IMR-90 (cell line): ENCODE measurements around the gene ABCG4. TPM values are rescaled to one million over a fixed set of nuclear protein-coding genes. Genes with fewer than 3 reads are reported as not detected.
A peak's percentile ranks its signal among the peaks of the same experiment; 100 is the strongest.

Source experiments
- ATAC-seq: fragments of 200-7000 bp; cut with Tn5 transposase; 2 replicates; pipeline ENCODE4 v1.9.1; 2020; ENCODE audit warnings: low read depth, mild to moderate bottlenecking, moderate library complexity
- BruUV-seq: library from RNA; stranded (reverse); fragments of 400-500 nt; replicated peaks from 2 replicates; lab custom pipeline; 2021; lab: Mats Ljungman, UMichigan
- CTCF ChIA-PET: fragments of 300-600 bp; formaldehyde crosslinking; extraction: SDS; loops from one replicate; lab custom pipeline; 2021; ENCODE audit warnings: antibody characterized with exemption; lab: Yijun Ruan, JAX
- POLR2A ChIA-PET: fragments of 300-600 bp; sonication (Branson Sonifier 250); formaldehyde crosslinking; loops from one replicate; lab custom pipeline; 2022; ENCODE audit warnings: antibody characterized with exemption; ENCODE audit not compliant: unreplicated experiment; lab: Charles Lee
- DNase-seq: peaks from one replicate; pipeline ENCODE4 v3.0.0; 2013
- H2AFZ ChIP-seq: replicated peaks from 2 replicates; pipeline ENCODE3; 2013; ENCODE audit warnings: low read length, mild to moderate bottlenecking; ENCODE audit not compliant: poor library complexity
- H2AK5ac ChIP-seq: 2 replicates; pipeline ENCODE4 v1.6.1; 2013; ENCODE audit warnings: low read depth, low read length, inconsistent platforms
- H2AK9ac ChIP-seq: replicated peaks from 2 replicates; pipeline ENCODE3; 2013; ENCODE audit warnings: mild to moderate bottlenecking, low read depth, low read length, moderate library complexity; ENCODE audit not compliant: poor library complexity
- H2BK120ac ChIP-seq: 2 replicates; pipeline ENCODE4 v1.6.1; 2013; ENCODE audit warnings: low read depth, low read length, inconsistent platforms
- H2BK15ac ChIP-seq: 3 replicates; pipeline ENCODE4 v1.6.1; 2013; ENCODE audit warnings: low read depth, low read length, inconsistent platforms
- H2BK20ac ChIP-seq: 2 replicates; pipeline ENCODE4 v1.6.1; 2013; ENCODE audit warnings: low read depth, mild to moderate bottlenecking, inconsistent platforms, low read length, moderate library complexity
- H2BK5ac ChIP-seq: 2 replicates; pipeline ENCODE4 v1.6.1; 2013; ENCODE audit warnings: mild to moderate bottlenecking, low read depth, low read length, inconsistent platforms; ENCODE audit not compliant: poor library complexity, severe bottlenecking
- H3K14ac ChIP-seq: replicated peaks from 2 replicates; pipeline ENCODE4 v1.6.1; 2013; ENCODE audit warnings: low read depth, low read length, inconsistent platforms
- H3K18ac ChIP-seq: 2 replicates; pipeline ENCODE4 v1.6.1; 2013; ENCODE audit warnings: low read depth, low read length, control low read depth
- H3K23ac ChIP-seq: 2 replicates; pipeline ENCODE4 v1.6.1; 2013; ENCODE audit warnings: low read depth, low read length, inconsistent platforms
- H3K27ac ChIP-seq: 2 replicates; pipeline ENCODE4 v1.5.1; 2013; ENCODE audit warnings: mild to moderate bottlenecking, control low read depth, low read length; ENCODE audit not compliant: insufficient read depth
- H3K27me3 ChIP-seq: 2 replicates; pipeline ENCODE4 v1.6.1; 2013; ENCODE audit warnings: low read length; ENCODE audit not compliant: control insufficient read depth, insufficient read depth
- H3K36me3 ChIP-seq: 2 replicates; pipeline ENCODE4 v1.6.1; 2013; ENCODE audit warnings: low read length, mixed read lengths; ENCODE audit not compliant: control insufficient read depth, insufficient read depth
- H3K4ac ChIP-seq: 2 replicates; pipeline ENCODE4 v1.6.1; 2013; ENCODE audit warnings: low read depth, low read length, inconsistent platforms
- H3K4me1 ChIP-seq: 2 replicates; pipeline ENCODE4 v1.6.1; 2013; ENCODE audit warnings: low read length, mixed read lengths; ENCODE audit not compliant: control insufficient read depth, insufficient read depth
- H3K4me2 ChIP-seq: 2 replicates; pipeline ENCODE4 v1.6.1; 2013; ENCODE audit warnings: low read depth, mild to moderate bottlenecking, control low read depth, low read length, moderate library complexity
- H3K4me3 ChIP-seq: 2 replicates; pipeline ENCODE4 v1.5.1; 2013; ENCODE audit warnings: low read depth, mild to moderate bottlenecking, control low read depth, low read length, moderate library complexity; ENCODE audit not compliant: insufficient read depth
- H3K56ac ChIP-seq: 2 replicates; pipeline ENCODE4 v1.6.1; 2013; ENCODE audit warnings: low read length, inconsistent platforms; ENCODE audit not compliant: insufficient read depth; ENCODE audit errors: extremely low read depth
- H3K79me1 ChIP-seq, 2 experiments: 2 replicates each; pipeline ENCODE4 v1.6.1; 2013; ENCODE audit warnings: low read length in 2 of 2, inconsistent platforms in 1 of 2, low read depth in 1 of 2
- H3K9ac ChIP-seq: 2 replicates; pipeline ENCODE4 v1.6.1; 2013; ENCODE audit warnings: low read depth, low read length, control low read depth
- H3K9me1 ChIP-seq: 2 replicates; pipeline ENCODE4 v1.6.1; 2013; ENCODE audit warnings: low read length, inconsistent platforms; ENCODE audit not compliant: insufficient read depth
- H3K9me3 ChIP-seq: 2 replicates; pipeline ENCODE4 v1.6.1; 2013; ENCODE audit warnings: low read length; ENCODE audit not compliant: control insufficient read depth, insufficient read depth
- H4K20me1 ChIP-seq: 2 replicates; pipeline ENCODE4 v1.6.1; 2013; ENCODE audit warnings: low read length, inconsistent platforms; ENCODE audit not compliant: insufficient read depth
- H4K5ac ChIP-seq: 2 replicates; pipeline ENCODE4 v1.6.1; 2013; ENCODE audit warnings: mild to moderate bottlenecking, low read depth, low read length, control low read depth
- H4K8ac ChIP-seq, 2 experiments: 2 replicates each; pipeline ENCODE4 v1.6.1; 2013; ENCODE audit warnings: low read depth in 2 of 2, low read length in 2 of 2, control low read depth in 1 of 2, inconsistent platforms in 1 of 2
- H4K91ac ChIP-seq: 2 replicates; pipeline ENCODE4 v1.6.1; 2013; ENCODE audit warnings: low read depth, low read length, inconsistent platforms; ENCODE audit not compliant: insufficient read depth
- BHLHE40 ChIP-seq: fragments of 150-350 bp; IDR thresholded peaks from 2 replicates; pipeline ENCODE4 v1.6.1; 2016; ENCODE audit warnings: mild to moderate bottlenecking, low read depth, low read length
- CEBPB ChIP-seq: IDR thresholded peaks from 2 replicates; pipeline ENCODE4 v1.6.1; 2012; ENCODE audit warnings: low read depth, low read length, improper control_type of control experiment
- CHD1 ChIP-seq: IDR thresholded peaks from 2 replicates; pipeline ENCODE4 v1.6.1; 2012; ENCODE audit warnings: low read depth, low read length, improper control_type of control experiment
- MAFK ChIP-seq: IDR thresholded peaks from 2 replicates; pipeline ENCODE4 v1.6.1; 2012; ENCODE audit warnings: low read depth, low read length, improper control_type of control experiment
- MAZ ChIP-seq: IDR thresholded peaks from 2 replicates; pipeline ENCODE4 v1.6.1; 2012; ENCODE audit warnings: low read depth, mild to moderate bottlenecking, low read length, improper control_type of control experiment, moderate library complexity, borderline replicate concordance
- MXI1 ChIP-seq: IDR thresholded peaks from 2 replicates; pipeline ENCODE4 v1.6.1; 2012; ENCODE audit warnings: low read depth, mild to moderate bottlenecking, low read length, moderate library complexity, borderline replicate concordance
- NFE2L2 ChIP-seq: fragments of 150-350 bp; IDR thresholded peaks from 2 replicates; pipeline ENCODE4 v1.6.1; 2016; ENCODE audit warnings: low read depth, mild to moderate bottlenecking, low read length
- POLR2A ChIP-seq: IDR thresholded peaks from 2 replicates; pipeline ENCODE4 v1.6.1; 2012; ENCODE audit warnings: mild to moderate bottlenecking, low read depth, low read length
- RAD21 ChIP-seq: IDR thresholded peaks from 2 replicates; pipeline ENCODE4 v1.6.1; 2012; ENCODE audit warnings: low read length, improper control_type of control experiment
- RCOR1 ChIP-seq: IDR thresholded peaks from 2 replicates; pipeline ENCODE4 v1.6.1; 2012; ENCODE audit warnings: mild to moderate bottlenecking, low read length, improper control_type of control experiment; ENCODE audit not compliant: insufficient replicate concordance
- RFX5 ChIP-seq: IDR thresholded peaks from 2 replicates; pipeline ENCODE4 v1.8.0; 2012; ENCODE audit warnings: low read depth, mild to moderate bottlenecking, low read length, moderate library complexity
- SMC3 ChIP-seq: fragments of 150-350 bp; IDR thresholded peaks from 2 replicates; pipeline ENCODE4 v1.6.1; 2016; ENCODE audit warnings: low read depth, mild to moderate bottlenecking, antibody characterized with exemption, low read length, moderate library complexity
- USF2 ChIP-seq: fragments of 150-350 bp; IDR thresholded peaks from 2 replicates; pipeline ENCODE4 v1.6.1; 2017; ENCODE audit warnings: mild to moderate bottlenecking, antibody characterized with exemption, low read length, low read depth
- WGBS, 2 experiments: methylation state at CpG; one replicate each; pipeline versions ENCODE4 v1.1.5 to v1.1.7; 2013; ENCODE audit warnings: missing lambda C conversion rate in 2 of 2; ENCODE audit not compliant: insufficient read length in 1 of 2; ENCODE audit errors: extremely low coverage in 2 of 2; 5-methylcytosine and 5-hydroxymethylcytosine counted together
- dilution Hi-C: fragments of 300-500 bp; cut with HindIII; formaldehyde crosslinking; loops from one replicate; pipeline ENCODE4 v1.14.3; 2018; ENCODE audit warnings: low sequenced_read_pairs; ENCODE audit not compliant: unreplicated experiment
- in situ Hi-C: fragments of 300-500 bp; cut with MboI; formaldehyde crosslinking; loops from 3 replicates; pipeline ENCODE4 v1.14.3; 2019; ENCODE audit warnings: low sequenced_read_pairs, inconsistent platforms, mixed read lengths
- intact Hi-C: fragments of 100-400 bp; cut with micrococcal nuclease; formaldehyde crosslinking; loops from 2 replicates; pipeline ENCODE4 v1.10.0; 2022
- polyA plus RNA-seq, 3 experiments: library from polyadenylated mRNA; depleted of rRNA; stranded (reverse); fragments of >200 nt; gene quantifications; 2 replicates each; pipeline ENCODE4 v1.2.3, GENCODE V29; 2012; ENCODE audit warnings: low replicate concordance in 1 of 3
- total RNA-seq: library from RNA; depleted of rRNA; stranded (reverse); fragments of >200 nt; gene quantifications from 2 replicates; pipeline ENCODE4 v1.2.3, GENCODE V29; 2012
- TF ChIP-seq, protein P1 (sequence below): conservative IDR thresholded peaks from 2 replicates; pipeline ENCODE4 v1.5.1; 2012; ENCODE audit warnings: mild to moderate bottlenecking, low read depth, low read length, improper control_type of control experiment
- TF ChIP-seq, protein P2 (sequence below): fragments of 150-350 bp; IDR thresholded peaks from 2 replicates; pipeline ENCODE4 v1.6.1; 2016; ENCODE audit warnings: low read depth, mild to moderate bottlenecking, low read length, moderate library complexity, borderline replicate concordance

ABCG4 gene
- total and polyA plus RNA-seq, 2 of the 4 experiments (the other 2 are of a cell fraction): under 0.01 to 0.26 TPM

- Histone ChIP-seq H2BK5ac (no peak overlapping the region), H2BK120ac (no peak overlapping the region), H3K36me3 (no peaks in the 10 kb centered on the region), H2BK15ac (no peak overlapping the region), H3K79me1 (no peaks in the 10 kb centered on the region), H2AK5ac (no peak overlapping the region), H3K4ac (no peak overlapping the region), H2BK20ac (no peak overlapping the region), H3K4me1 (0 out of 2 replicates have a peak, but pooled peaks cover 2% of the 10 kb centered on the region), H3K9me3 (no peaks in the 10 kb centered on the region), H3K56ac (no peak overlapping the region), H2AFZ (peak overlapping the region; percentile 56), H3K9me1 (no peaks in the 10 kb centered on the region; the same call in 1 of the 2 replicates), H3K4me2 (no peak overlapping the region), H4K8ac (no peak overlapping the region), H3K14ac (no peak overlapping the region), H3K27me3 (peaks cover 40% of the 10 kb centered on the region), H4K91ac (no peak overlapping the region), H3K9ac (no peak overlapping the region), H4K20me1 (no peaks in the 10 kb centered on the region), H3K27ac (no peak overlapping the region), H3K23ac (peak overlapping the region; percentile 72), H3K18ac (no peak overlapping the region), H4K5ac (no peak overlapping the region), H2AK9ac (no peak overlapping the region), H3K4me3 (no peak overlapping the region)
- ChIA-PET POLR2A (no interaction called here), CTCF (interaction anchor here (0.8 kb wide), 1 partner anchor 174 kb away, joined by 3 read pairs; no protein-coding TSS in a partner anchor)
- TF ChIP-seq MAZ: no peak
- TF ChIP-seq CHD1: no peak
- TF ChIP-seq BHLHE40: no peak
- TF ChIP-seq RAD21: no peak
- TF ChIP-seq MAFK: no peak
- TF ChIP-seq RFX5: no peak
- no peak for TF ChIP-seq RCOR1
- TF ChIP-seq POLR2A: no peak
- TF ChIP-seq NFE2L2: no peak
- no peak for TF ChIP-seq MXI1
- TF ChIP-seq SMC3: no peak
- TF ChIP-seq, protein P1, sequence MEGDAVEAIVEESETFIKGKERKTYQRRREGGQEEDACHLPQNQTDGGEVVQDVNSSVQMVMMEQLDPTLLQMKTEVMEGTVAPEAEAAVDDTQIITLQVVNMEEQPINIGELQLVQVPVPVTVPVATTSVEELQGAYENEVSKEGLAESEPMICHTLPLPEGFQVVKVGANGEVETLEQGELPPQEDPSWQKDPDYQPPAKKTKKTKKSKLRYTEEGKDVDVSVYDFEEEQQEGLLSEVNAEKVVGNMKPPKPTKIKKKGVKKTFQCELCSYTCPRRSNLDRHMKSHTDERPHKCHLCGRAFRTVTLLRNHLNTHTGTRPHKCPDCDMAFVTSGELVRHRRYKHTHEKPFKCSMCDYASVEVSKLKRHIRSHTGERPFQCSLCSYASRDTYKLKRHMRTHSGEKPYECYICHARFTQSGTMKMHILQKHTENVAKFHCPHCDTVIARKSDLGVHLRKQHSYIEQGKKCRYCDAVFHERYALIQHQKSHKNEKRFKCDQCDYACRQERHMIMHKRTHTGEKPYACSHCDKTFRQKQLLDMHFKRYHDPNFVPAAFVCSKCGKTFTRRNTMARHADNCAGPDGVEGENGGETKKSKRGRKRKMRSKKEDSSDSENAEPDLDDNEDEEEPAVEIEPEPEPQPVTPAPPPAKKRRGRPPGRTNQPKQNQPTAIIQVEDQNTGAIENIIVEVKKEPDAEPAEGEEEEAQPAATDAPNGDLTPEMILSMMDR: no peak
- TF ChIP-seq, protein P2, sequence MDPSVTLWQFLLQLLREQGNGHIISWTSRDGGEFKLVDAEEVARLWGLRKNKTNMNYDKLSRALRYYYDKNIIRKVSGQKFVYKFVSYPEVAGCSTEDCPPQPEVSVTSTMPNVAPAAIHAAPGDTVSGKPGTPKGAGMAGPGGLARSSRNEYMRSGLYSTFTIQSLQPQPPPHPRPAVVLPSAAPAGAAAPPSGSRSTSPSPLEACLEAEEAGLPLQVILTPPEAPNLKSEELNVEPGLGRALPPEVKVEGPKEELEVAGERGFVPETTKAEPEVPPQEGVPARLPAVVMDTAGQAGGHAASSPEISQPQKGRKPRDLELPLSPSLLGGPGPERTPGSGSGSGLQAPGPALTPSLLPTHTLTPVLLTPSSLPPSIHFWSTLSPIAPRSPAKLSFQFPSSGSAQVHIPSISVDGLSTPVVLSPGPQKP: no peak
- TF ChIP-seq CEBPB: no peak
- no peak for TF ChIP-seq USF2
- dilution Hi-C loops (no loop called here), intact Hi-C loops (loop anchor here (5.0 kb wide), 2 partner anchors 175 to 190 kb away; no protein-coding TSS in a partner anchor), in situ Hi-C loops (no loop called here)
- BruUV-seq: no TSS peak
- ATAC-seq (no peak), DNase-seq (no peak)
- no CpG with 5 or more reads among the region's 6 CpGs for WGBS, 2 experiments
Measured at GRCh38 chr11:119147604-119148333, 1.1 kb upstream of the ABCG4 start.
